NCI-H128 (cell line): ENCODE results near the gene GYG2.

Experiments
- DNase-seq: peaks from one replicate; lab custom pipeline; 2025; ENCODE audit not compliant: unreplicated experiment; lab: John Stamatoyannopoulos, UW

GYG2 gene

DNA sequence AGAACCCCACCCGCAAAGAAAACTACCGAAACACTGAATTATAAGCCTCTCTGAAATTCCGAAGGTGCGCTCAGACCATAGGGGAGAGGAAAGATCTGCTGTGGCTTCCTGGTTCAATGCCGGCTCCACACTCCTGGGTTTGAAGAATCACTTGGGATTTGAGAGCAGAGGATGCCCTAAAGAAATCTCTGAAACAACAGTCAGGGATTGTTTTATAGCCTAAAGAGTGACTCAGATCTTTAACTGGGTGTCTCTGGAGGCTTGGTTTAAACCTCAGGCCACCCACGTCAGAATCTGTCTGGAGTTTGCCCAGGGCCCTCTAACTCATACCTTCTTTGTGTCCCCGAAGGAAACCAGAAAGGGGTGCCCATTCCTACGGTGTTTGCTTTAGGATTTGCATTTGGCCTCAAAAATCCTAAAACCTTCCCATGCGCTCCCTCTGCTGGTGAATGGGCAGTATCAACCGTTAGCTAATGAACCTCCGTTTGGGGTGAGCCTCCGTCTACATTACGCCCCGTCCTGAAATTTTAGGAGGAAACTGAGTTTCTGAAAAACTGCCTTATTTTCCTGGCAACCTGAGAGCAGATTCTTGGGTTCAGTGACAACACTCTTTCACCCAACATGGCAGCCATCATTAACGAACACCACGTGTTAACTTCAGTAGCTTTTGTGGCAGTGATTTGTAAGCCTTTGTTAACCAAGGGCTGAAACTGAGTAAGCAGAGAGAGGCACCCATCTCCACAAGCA, 16.4 kb upstream of the GYG2 start:
- DNase-seq: peak; percentile 3

GRCh38 chrX:2817036-2817435, 11.7 kb upstream of the GYG2 start:
- no peak for DNase-seq

GRCh38 chrX:2819345-2820135, 9.2 kb upstream of the GYG2 start:
- no peak for DNase-seq

DNA sequence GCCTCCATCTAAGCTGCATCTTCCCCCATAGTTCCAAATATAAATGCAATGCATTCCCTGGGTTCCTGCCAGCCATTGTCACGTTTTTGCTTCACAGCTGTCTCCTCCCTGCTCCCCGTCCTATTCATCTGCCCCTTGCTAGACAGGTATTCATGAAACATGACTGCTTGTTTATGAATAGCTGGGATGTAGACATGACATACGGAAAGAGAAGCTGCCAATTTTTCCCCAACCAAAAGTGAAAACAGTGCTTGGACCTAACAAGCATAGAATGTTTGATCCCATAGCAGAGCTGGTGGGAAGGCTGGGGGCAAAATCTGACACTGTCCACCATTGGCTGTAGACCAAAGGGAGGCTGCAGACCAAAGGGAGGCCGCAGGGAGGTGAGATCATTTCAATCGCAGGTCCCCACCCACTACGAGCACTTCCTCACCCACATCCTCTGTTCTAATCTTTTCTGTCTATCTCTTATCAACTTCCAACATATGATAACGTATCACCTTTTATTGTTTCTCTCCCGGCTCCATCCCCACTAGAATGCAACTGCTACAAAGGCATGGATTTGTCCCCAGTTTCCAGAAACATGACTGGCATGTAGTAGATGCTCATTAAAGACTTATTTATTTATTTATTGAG, 8.5 kb upstream of the GYG2 start:
- DNase-seq: no peak

DNA sequence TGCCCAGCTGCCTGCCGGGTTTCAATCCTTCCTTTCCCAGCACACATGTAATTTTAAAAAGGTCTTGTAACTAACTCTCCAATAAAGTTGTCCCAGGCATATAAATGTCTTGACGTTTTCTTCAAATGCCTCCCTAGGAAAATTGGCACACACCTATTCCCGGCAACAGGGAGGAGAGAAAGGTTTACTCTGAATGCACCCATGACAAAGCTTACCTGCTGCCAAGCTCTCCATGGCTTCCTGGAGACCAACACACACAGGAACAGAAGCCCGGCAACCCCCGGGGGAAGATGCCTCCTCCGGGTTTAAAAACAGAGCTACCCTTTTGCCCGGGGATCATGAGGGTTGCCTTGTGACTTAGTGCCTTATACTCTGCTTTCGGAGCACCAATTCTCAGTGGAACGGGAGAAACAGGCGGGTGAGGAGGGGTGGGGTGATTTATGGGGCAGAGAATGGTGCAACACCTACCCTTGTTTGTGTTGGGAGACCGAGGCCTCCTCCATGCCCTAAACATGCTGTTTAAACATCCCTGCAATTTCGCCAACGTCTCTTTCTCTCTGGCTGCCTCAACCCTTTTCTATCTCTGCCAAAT, 4.8 kb upstream of the GYG2 start:
- no peak for DNase-seq

DNA sequence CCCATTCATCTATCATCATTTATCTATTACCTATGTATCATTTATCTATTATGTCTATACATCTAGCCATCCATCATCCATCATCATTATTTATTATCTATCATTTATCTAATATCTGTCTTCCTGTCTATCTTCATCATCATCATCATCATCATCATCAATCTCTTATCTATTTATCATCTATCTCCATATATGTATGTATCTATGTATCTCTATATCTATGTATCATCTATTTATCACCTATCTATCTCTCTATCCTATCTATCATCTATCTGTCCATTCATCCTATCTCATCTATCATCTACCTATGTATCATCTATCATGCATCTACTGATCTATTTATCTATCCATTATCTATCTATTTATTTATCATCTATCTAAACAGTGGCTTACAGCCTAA, 3.8 kb upstream of the GYG2 start:
- no peak for DNase-seq

DNA sequence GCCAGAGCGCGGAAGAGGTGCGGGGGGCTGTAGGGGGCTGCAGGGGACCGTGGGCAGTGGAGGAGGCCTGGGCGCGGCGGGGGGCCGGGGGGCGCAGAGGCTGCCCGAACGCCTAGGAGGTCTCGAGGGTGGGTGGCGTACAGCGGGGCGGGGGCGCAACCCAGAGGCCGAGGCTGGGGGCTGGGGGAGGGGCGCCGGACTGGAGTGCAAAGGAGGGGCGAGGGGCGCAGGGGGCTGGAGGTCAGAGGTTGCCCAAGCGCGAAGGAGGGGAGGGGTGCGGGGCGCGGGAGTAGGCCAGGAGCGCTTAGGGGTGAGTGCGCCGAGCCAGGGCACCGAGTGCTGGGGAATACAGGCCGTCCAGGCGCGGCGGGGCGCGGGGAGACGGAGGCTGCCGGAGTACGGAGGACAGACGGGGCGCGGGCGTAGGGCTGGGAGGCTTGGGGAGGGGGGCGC, 255 bp downstream of the GYG2 start:
- no peak for DNase-seq

GRCh38 chrX:2829469-2830246, 928 bp downstream of the GYG2 start:
- no peak for DNase-seq

- DNase-seq: no peak
Measured at GRCh38 chrX:2831471-2832228, 2.9 kb downstream of the GYG2 start.

- no peak for DNase-seq
Measured at GRCh38 chrX:2837961-2838360, 9.2 kb downstream of the GYG2 start.

- no peak for DNase-seq
Measured at GRCh38 chrX:2840961-2841360, 12.2 kb downstream of the GYG2 start.

DNA sequence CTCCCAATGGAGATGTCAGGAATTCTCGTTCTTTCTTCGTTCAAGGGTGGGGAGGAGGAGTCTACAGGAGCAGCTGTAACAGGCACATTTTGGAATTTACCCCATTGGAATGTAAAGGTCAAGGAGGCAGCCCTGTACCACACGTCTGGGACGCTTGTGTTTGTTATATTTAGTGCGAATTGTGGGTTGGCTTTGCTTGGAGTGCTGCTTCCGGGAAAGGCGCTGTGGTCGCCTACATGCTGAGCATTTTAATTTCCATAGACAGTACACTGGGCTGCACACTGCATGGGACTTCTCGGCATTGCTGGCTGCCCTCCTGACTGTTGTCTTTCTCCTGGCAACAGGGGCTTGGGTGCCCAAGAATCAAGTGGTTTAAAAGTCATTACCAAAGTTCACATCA, 12.8 kb downstream of the GYG2 start:
- DNase-seq: no peak

GRCh38 chrX:2846992-2847391, 18.3 kb downstream of the GYG2 start:
- no peak for DNase-seq

DNA sequence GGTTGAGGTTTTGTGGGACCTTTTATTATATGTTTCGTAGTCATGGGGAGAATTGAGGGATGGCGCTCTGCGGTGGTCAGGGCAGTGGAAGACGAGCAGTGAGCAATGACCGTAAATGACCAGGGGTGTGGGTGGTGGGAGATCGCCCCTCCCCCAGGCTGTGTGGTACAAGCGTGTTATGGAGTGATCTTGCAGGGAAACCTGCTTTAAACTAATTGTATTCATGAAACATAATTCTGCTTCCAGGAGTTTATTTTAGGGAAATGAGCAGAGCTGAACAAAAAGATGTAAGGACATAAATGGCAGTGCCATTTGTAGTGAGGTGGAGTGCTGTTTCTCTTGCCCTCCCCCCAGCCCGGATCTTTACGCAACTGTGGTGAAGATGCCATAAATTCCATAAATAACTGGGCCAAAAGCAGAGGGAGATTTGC, 20.2 kb downstream of the GYG2 start:
- no peak for DNase-seq

DNA sequence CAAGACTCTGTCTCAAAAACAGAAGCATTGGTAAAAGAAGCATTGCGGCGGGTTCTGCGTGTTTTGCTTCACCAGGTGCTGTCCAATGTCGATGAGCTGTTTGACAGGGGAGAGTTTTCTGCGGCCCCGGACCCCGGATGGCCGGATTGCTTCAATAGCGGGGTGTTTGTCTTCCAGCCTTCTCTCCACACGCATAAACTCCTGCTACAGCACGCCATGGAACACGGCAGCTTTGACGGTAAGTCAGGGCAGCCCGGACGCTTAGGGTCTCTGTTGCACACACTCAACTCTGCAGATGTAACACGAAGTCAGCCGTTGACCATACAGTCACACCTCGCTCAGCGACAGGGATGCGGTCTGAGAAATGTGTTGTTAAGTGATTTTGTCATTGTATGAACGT, 26.2 kb downstream of the GYG2 start:
- no peak for DNase-seq

DNA sequence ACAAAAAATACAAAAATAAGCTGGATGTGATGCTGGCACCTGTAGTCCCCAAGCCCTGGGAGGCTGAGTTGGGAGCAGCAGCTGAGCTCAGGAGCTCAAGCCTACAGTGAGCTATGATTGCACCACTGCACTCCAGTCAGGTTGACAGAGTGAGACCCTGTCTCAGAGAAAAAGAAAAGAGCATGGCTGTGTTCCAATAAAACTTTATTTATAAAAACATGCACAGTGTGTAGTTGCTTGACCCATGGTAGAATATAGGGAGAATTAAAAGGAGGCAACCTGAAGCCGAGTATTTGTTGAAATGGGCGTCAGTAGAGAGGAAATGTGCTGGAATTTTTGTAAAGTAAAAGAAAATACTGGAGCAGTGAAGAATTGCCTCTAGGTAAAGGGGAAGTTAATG, 27.0 kb downstream of the GYG2 start:
- DNase-seq: no peak

DNA sequence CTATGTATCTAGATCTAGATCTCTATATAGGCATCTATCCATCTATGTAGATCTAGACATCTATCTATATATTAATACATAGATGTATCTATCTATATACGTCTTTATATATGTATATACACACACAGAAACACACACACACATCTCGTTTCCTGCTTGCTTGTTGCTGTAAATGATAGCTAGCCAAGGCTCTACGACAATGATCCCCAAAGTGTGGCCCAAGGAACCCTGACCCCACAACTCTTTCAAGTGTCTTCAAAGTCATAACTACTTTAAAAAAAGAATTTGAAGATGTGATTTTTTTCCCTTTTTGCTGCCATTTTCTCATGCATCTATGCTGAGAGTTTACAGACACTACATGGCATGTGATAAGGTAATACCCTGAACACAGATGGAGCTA, 28.8 kb downstream of the GYG2 start:
- no peak for DNase-seq

DNA sequence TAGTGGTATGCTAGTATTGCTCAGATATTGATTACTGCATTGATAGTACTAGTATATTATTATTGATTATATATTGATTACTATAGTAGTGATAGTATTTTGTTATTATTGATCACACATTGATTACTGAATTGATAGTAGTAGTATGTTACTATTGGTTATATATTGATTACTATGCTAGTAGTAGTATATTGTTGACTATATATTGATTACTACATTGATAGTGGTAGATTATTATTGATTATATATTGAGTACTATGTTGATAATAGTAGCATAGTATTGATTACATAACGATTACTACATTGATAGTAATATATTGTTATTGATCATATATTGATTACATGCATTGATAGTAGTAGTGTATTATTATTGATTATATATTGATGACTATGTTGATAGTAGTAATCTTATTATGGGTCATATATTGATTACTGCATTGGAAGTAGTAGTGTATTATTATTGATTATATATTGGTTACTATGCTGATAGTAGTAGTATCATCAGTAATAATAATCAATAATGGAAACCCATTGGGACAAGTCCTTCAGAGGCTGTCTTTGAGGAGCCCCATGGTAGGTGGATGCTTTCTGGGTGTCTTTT, 30.6 kb downstream of the GYG2 start:
- DNase-seq: no peak

GRCh38 chrX:2862404-2862803, 33.7 kb downstream of the GYG2 start:
- no peak for DNase-seq

DNA sequence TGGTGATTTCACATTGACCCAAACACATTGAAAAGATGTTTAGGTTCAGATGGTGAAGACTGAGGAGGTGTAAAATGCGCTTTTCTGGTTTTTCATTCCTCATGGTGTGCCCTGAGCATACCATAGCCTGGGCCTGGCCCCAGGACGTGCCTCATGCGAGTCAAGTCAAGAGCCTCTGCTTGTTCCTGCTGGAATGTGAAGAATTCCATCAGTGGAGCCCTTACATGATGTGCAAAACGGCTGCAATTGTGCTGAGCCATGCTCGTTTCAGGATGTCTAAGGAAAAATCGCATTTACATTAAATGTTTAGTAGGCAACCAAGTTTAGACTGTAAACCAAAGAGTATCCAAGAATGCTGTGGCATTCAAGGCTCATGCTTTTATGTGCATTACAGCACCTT, 34.9 kb downstream of the GYG2 start:
- DNase-seq: no peak
